Activated naive CD4-positive, alpha-beta T cell treated with anti-CD3 and anti-CD28 coated beads, Interleukin-2, amount 10 ng/mL, durations not matched to agents 7 days and 5 days (primary cell): ENCODE data around the gene EEFSEC.
A peak's percentile ranks its signal among the peaks of the same experiment; 100 is the strongest.

Experiments used
- CTCF ChIA-PET: fragments of 350-600 bp; sonication (Branson Sonifier 250); formaldehyde crosslinking; loops from one replicate; lab custom pipeline; 2021; ENCODE audit warnings: antibody characterized with exemption; lab: Charles Lee
- DNase-seq: peaks from one replicate; pipeline ENCODE4 v3.0.0-alpha.2; 2020
- H3K27ac Mint-ChIP-seq: one replicate; pipeline ENCODE4 v1.8.0; 2021; ENCODE audit warnings: mild to moderate bottlenecking, moderate library complexity, mixed read lengths
- H3K27me3 Mint-ChIP-seq: one replicate; pipeline ENCODE4 v1.8.0; 2021; ENCODE audit warnings: mild to moderate bottlenecking, mixed read lengths
- H3K36me3 Mint-ChIP-seq: one replicate; pipeline ENCODE4 v1.8.0; 2021; ENCODE audit warnings: mixed read lengths
- H3K4me1 Mint-ChIP-seq: one replicate; pipeline ENCODE4 v1.8.0; 2021; ENCODE audit warnings: mixed read lengths
- H3K4me3 Mint-ChIP-seq: one replicate; pipeline ENCODE4 v1.8.0; 2021; ENCODE audit warnings: mild to moderate bottlenecking, moderate library complexity, mixed read lengths
- H3K9me3 Mint-ChIP-seq: one replicate; pipeline ENCODE4 v1.8.0; 2021; ENCODE audit warnings: mixed read lengths

EEFSEC gene

DNA sequence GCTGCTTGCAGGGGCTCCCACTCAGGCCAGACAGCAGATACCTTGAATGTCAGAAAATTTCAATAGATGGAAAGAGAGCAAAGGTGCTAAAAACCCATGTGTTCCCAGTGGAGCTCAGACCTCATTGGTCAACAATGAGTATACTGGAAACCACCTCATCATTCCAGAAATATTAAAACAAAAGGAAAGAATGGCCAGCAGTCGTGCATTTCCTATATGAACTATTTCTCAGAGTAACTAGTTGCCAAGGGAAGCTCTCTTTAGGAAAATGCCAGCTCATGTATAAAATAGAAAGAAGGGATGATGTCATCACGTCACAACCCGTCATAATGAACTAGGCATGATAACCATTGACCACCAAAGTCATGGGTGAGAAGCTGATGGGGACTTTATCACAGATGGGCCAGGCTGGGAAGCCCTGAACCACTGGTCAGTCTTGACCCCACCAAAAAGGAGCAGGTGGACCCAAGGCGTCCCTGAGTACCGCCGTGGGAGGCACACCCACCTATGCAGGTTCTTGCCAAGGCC lies 295.9 kb downstream of the EEFSEC start:
- Mint-ChIP-seq H3K4me1 (peaks cover 37% of the 10 kb centered on the region), H3K27ac (peak overlapping the region; percentile 94), H3K27me3 (peaks cover 26% of the 10 kb centered on the region), H3K9me3 (peaks cover 57% of the 10 kb centered on the region), H3K4me3 (no peak overlapping the region), H3K36me3 (peaks cover 31% of the 10 kb centered on the region)
- CTCF ChIA-PET = interaction anchor here (0.6 to 3.6 kb wide), 3 partner anchors 9 to 211 kb away, joined by 3 to 9 read pairs (median 3); no protein-coding TSS in a partner anchor
- no peak for DNase-seq

DNA sequence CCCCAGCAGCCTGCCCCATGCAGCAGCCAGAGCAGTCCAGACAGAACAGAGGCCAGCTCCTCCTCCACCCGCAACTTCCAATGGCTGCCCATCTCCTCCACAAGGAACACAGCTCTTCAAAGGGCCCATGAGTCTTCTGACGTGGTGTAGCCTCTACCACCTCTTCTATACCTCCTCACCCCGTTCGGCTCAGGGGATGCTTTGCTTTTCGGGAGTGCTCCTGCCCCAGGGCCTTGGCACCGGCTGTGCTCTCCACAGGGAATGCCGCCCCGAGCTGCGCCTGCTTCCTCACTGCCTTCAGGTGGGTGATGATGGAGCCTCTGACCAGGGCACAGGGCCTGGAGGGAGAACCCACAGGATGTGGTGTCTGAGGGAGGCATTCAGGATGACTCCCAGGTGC lies 298.8 kb downstream of the EEFSEC start:
- H3K9me3 Mint-ChIP-seq = peaks cover 35% of the 10 kb centered on the region
- DNase-seq = no peak
- peaks cover 55% of the 10 kb centered on the region for H3K27me3 Mint-ChIP-seq
- H3K36me3 Mint-ChIP-seq = peaks cover 21% of the 10 kb centered on the region
- no peak overlapping the region for H3K27ac Mint-ChIP-seq
- H3K4me1 Mint-ChIP-seq = peaks cover 32% of the 10 kb centered on the region
- no peak overlapping the region for H3K4me3 Mint-ChIP-seq
- CTCF ChIA-PET = interaction anchor here (1.4 kb wide), 1 partner anchor 14 kb away, joined by 4 read pairs; no protein-coding TSS in a partner anchor

DNA sequence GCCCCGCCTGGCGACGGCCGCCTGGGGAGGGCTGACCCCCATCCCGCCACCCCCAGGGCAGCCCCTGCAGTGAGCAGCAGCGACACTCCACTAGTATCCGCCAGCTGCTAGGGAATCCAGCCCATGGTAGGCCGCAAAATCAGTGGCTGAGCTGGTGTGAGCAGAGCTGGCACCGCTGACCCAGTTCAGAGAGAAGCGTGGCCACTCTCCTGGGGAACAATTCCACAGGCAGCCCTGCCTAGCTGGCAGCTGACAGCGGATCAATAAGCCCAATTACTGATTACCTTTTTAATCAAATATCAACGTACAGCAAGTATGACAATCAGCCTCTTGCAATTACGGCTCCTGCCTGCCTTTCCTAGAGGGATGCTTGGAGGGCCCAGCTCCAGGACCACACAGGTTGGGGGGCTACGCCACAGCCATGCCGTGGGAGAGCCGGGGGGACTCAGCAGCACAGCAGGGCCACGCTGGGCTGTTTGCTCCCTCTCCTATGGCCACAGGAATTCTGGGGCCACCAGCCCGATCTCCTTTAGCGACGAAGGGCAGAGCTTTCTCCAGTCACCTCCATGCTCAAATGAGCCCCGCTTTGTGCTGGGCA lies 299.5 kb downstream of the EEFSEC start:
- Mint-ChIP-seq H3K36me3 (peaks cover 17% of the 10 kb centered on the region), H3K27ac (no peak overlapping the region), H3K4me1 (peaks cover 25% of the 10 kb centered on the region), H3K27me3 (peaks cover 60% of the 10 kb centered on the region), H3K4me3 (no peak overlapping the region), H3K9me3 (peaks cover 29% of the 10 kb centered on the region)
- DNase-seq = no peak
- CTCF ChIA-PET = no interaction called here

DNA sequence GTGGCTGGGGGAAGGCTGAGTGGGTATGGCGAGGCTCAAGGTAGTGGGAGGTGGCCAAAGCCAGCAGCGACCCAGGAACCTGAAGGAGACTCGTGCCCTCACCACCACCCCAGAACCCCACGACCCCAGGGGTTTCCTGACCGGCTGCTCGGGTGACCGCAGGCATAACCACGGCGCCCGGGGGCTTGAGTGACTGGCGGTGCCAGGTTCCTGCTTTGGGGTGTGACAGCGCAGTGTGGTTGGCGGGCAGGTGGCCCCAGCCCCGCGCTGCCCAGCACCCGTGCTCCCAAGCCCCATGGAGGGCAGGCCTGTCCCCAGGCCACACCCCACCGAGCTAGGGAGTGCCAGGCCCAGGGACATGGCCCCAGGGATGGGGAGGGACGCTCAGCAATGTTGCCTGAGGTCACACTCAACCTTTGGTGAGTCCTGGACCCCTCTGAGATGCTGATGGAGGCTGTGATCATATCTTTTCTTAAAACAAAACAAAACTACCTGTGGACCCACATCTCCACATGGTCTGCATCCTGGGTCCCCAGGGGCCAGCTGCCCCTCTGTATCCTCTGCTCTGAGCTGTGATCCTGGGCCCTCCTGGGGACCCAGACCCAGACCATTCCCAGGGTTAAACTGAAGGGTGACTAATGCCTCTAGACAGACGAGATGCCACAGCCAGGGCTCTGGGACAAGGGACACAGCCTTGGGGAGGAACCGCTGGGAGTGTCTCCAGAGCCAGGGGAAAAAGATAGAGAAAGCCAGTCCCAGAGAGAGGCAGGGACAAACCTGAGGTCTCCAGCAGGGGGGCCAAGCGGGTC lies 300.4 kb downstream of the EEFSEC start:
- no peak for DNase-seq
- Mint-ChIP-seq H3K4me3 (no peak overlapping the region), H3K4me1 (peaks cover 18% of the 10 kb centered on the region), H3K27me3 (peaks cover 63% of the 10 kb centered on the region), H3K27ac (no peak overlapping the region), H3K9me3 (peaks cover 23% of the 10 kb centered on the region), H3K36me3 (peaks cover 12% of the 10 kb centered on the region)
- CTCF ChIA-PET = no interaction called here

DNA sequence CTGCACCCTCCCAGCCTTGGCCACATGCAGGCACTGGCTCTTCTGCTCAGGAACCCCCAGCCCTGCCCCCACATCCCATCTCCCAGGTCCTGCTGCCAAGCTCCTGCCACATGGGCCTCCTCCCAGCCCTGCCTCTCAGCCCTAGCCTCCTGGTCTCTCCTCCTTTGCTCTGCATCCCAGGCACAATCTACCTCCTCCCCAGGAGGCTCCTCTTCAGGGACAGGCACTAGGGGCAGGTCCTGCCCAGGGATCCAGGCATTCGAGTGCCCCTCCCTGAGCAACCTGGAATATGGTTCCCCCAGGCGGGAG lies 301.0 kb downstream of the EEFSEC start:
- peaks cover 19% of the 10 kb centered on the region for H3K9me3 Mint-ChIP-seq
- H3K27me3 Mint-ChIP-seq = peaks cover 63% of the 10 kb centered on the region
- peaks cover 9% of the 10 kb centered on the region for H3K36me3 Mint-ChIP-seq
- no peak for DNase-seq
- CTCF ChIA-PET = no interaction called here
- H3K4me1 Mint-ChIP-seq = peaks cover 13% of the 10 kb centered on the region
- no peak overlapping the region for H3K27ac Mint-ChIP-seq
- H3K4me3 Mint-ChIP-seq = no peak overlapping the region

DNA sequence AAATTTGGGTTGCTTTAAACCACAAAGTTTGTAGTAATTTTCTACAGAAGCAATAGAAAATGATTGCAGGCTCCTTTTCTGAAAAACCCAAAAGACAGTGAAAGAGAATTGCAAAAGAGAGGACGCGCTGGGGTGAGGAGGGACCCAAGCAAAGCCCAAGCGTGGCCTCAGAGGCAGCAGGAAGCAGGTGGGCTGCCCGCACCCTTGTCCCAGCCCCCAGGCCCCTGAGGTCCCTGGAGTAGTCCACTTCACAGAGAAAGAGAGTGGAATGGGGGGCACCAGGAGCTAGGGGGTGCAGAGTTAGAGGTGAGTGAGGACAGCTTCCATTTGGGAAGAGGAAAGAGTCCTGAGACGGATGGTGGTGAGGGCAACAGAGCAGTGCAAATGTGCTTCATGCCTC lies 301.8 kb downstream of the EEFSEC start:
- Mint-ChIP-seq H3K36me3 (peaks cover 3% of the 10 kb centered on the region), H3K27me3 (peaks cover 65% of the 10 kb centered on the region), H3K27ac (no peak overlapping the region), H3K9me3 (peaks cover 11% of the 10 kb centered on the region), H3K4me1 (peaks cover 8% of the 10 kb centered on the region), H3K4me3 (no peak overlapping the region)
- CTCF ChIA-PET = no interaction called here
- DNase-seq = no peak

DNA sequence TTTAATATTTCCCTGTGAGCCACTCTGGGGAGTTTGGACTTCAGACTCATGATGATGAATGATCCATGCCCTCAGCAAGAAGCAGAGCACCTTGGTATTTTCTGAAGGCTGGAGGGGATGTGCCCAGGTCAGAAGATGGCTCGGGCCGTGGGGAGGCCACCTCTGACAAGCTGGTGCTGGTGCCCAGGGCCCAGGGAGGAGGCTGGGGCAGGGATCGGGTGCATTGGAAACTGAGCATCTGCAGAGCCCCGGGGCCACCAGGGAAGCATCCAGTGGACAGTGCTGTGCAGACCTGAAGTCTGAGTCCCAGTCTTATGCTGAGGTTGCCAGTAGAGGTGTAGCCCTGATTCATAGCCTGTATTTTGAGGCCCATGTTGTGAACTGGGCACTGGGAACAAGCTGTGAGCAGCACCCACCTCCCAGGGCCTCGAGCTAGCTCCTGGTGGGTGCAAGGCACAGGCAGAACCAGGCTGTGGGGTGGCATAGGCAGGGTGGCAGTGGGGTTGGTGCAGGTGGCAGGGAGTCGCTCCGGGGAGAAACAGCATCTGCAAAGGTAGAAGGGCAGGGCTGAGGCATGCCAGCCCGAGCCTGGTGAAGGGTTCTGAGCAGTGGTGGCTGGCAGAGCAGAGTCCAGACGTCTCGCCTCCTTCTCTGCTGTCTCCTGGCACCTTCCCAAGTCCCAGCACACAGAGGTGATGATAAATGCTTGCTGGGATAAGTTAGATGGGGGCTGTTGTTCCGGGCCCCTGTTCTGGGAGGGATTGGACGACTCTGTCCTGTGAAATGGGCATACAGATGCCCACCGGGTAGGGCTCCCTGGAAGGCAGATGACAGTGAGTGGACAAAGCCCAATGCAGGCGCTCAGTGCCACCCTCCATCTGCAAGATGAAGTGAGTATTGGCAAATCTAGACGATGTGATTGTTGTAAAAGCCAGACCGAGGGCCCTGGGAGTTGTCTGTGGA lies 302.8 kb downstream of the EEFSEC start:
- Mint-ChIP-seq H3K27ac (no peak overlapping the region), H3K4me1 (no peaks in the 10 kb centered on the region), H3K27me3 (peaks cover 64% of the 10 kb centered on the region), H3K9me3 (peaks cover 2% of the 10 kb centered on the region), H3K4me3 (no peak overlapping the region), H3K36me3 (no peaks in the 10 kb centered on the region)
- no peak for DNase-seq
- CTCF ChIA-PET = no interaction called here

DNA sequence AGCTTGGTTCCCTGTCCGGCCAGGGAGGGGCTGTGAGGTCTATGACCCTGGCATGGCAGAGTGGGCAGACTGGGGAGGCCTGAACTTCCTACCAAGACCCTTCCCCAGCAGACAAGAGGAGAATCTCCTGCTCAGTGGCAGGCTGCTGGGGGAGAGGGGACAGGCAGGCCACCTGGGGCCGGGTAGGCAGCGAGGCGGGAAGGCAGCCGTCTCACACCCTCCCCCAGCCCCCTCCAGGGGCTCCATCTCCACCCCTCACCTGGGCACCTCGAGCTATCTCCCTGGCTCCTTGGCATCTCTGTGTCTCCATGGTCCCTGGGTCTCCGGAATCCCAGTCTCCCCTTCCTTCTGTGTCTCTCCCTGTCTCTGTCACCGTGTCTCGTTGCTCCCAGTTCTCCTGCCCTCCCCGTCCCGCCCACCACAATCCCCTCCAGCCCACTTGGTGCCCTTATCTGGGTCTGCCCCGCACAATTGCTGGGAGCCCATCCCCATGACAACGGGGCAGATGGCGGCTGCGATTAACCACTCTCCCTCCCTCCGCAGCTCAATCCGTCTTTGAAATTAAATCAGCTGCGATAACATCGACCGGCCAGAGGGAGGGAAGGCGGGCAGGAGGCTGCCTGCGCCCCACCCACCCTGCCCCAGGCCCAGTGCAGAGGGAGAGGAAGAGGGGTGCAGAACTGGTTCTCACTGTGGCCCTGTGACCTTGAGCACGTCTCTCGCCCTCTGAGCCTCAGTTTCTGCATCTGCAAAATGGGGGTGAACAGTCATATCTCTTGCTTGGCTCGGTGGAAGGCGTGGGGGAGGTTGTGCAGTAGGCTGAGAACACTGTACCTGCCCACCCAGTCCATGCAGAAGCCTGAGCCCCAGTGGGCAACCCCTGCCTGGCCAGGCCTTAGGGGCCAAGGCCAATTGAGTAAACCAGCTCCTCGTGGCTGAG lies 303.8 kb downstream of the EEFSEC start:
- no peaks in the 10 kb centered on the region for H3K4me1 Mint-ChIP-seq
- H3K9me3 Mint-ChIP-seq = no peaks in the 10 kb centered on the region
- peaks cover 59% of the 10 kb centered on the region for H3K27me3 Mint-ChIP-seq
- no peak for DNase-seq
- no peak overlapping the region for H3K4me3 Mint-ChIP-seq
- H3K27ac Mint-ChIP-seq = no peak overlapping the region
- no peaks in the 10 kb centered on the region for H3K36me3 Mint-ChIP-seq
- CTCF ChIA-PET = no interaction called here

DNA sequence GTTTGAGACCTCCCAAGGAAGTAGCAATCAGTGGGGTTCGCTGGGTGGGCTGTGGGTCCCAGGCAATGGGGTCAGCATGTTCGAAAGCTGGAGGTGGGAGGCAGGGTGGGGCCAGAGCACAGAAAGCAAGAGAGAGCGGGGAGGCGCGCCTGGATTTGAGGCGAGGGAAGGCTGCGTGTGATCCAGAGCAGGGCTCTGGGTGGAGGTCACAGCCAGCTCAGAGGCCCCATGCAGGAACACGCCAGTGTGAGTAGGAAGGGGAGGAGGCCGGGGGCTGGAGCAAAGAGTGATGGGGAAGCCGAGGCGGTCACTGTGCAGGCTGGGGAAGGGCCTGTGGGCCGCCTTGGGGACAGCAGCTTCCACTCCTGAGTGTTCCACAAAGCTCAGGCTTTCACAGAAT lies 304.7 kb downstream of the EEFSEC start:
- no peak overlapping the region for H3K27ac Mint-ChIP-seq
- no peaks in the 10 kb centered on the region for H3K36me3 Mint-ChIP-seq
- no peak for DNase-seq
- H3K4me1 Mint-ChIP-seq = no peaks in the 10 kb centered on the region
- H3K4me3 Mint-ChIP-seq = no peak overlapping the region
- peaks cover 57% of the 10 kb centered on the region for H3K27me3 Mint-ChIP-seq
- H3K9me3 Mint-ChIP-seq = no peaks in the 10 kb centered on the region
- CTCF ChIA-PET = no interaction called here
